GM18498 (cell line): ENCODE results near the gene POLL.

Experiments
- ATAC-seq: cut with Tn5 transposase; IDR thresholded peaks from one replicate; pipeline ENCODE4 v1.9.1; 2021; ENCODE audit warnings: mild to moderate bottlenecking, moderate library complexity; ENCODE audit not compliant: unreplicated experiment

Gene POLL

DNA sequence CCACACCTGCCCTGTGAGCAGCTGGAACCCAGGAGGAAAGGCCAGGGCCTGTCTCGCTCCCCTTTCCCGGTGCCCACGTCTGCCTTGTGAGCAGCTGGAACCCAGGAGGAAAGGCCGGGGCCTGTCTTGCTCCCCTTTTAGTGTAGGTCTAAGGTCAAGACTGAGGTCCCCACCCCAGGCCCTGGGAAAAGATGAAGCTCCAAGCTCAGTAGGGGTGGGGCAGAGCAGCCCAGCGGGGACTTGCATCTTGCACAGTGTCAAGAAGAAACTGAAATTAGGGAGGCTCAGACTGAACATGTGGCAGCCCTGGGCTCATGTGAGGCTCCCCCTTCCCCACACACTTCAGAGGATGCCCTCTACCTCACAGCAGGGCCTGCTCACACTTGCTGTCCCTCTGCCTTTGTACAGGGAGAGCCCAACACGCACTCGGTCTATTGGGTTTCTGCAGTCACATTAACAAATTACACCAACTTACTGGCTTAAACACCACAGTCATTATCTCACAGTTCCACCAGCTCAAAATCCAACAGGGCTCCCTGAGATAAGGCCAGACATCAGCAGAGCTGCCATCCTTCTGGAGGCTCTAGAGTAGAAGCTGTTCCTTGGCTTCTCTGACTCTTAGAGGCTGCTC is 12.4 kb downstream of the POLL start:
- no peak for ATAC-seq

DNA sequence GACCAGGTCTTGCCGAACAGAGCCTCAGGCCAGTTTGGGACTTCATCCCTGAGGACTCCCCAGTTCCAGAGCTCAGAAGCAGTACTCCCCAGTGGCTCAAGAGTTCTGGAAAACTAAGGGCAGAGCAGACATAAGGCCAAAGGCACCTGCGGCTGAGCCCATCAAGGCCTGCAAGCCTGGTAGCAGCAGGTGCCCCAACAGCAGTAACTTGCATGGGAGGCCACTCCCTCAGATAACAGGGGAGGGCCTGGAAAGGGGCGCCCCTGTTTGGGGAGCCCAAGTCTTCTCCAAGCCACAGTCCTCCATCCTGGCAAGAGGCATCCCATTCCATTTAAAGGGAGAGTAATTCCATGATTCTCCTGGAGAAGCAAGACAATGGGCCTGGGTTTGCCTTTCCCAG is 13.0 kb downstream of the POLL start:
- no peak for ATAC-seq

GRCh38 chr10:101573885-101574753 is 13.9 kb downstream of the POLL start:
- ATAC-seq = no peak

GRCh38 chr10:101572785-101573184 is 15.3 kb downstream of the POLL start:
- no peak for ATAC-seq

DNA sequence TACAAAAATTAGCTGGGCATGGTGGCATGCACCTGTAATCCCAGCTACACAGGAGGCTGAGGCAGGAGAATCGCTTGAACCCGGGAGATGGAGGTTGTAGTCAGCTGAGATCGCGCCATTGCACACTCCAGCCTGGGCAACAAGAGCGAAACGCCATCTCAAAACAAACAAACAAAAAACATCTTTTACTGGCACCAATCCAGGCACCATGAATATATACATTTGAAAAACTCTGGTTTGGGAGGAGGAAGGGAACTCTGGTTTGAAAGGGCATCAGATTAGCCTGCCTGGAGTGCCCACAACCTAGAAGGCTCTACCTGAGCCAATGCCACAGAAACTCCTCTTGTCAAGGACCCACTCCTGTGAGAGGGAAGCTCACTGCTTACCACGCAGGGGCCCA is 15.9 kb downstream of the POLL start:
- ATAC-seq = no peak

DNA sequence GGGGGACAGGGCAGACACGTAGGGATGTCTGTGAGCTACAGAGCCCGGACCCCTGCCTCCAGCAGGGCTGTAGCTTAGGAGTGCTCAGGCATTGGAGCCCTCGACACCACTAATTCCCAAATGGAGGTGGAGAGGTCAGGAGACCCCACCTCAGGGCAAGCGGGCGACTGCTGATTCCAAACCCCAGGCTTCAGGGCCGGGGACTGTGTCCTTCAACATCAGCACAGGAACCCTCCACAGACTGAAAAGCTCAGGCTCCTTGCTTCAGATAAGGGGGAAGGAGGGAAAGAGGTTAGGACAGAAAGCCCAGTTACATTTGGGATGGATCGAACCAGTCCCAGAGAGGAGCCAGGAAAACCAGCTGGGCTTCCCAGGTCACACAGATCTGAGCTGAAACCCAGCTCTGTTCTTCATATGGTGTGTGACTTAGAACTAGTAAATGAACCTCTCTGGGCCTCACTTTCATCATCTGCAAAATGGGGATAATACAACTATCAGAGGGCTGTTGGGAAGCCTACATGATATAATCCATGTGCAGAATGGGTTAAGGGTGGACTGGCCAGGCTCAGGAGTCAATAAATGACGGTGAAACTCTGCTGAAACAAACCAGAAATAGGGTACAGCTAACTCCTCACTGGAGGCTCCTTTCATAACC is 16.7 kb downstream of the POLL start:
- no peak for ATAC-seq

DNA sequence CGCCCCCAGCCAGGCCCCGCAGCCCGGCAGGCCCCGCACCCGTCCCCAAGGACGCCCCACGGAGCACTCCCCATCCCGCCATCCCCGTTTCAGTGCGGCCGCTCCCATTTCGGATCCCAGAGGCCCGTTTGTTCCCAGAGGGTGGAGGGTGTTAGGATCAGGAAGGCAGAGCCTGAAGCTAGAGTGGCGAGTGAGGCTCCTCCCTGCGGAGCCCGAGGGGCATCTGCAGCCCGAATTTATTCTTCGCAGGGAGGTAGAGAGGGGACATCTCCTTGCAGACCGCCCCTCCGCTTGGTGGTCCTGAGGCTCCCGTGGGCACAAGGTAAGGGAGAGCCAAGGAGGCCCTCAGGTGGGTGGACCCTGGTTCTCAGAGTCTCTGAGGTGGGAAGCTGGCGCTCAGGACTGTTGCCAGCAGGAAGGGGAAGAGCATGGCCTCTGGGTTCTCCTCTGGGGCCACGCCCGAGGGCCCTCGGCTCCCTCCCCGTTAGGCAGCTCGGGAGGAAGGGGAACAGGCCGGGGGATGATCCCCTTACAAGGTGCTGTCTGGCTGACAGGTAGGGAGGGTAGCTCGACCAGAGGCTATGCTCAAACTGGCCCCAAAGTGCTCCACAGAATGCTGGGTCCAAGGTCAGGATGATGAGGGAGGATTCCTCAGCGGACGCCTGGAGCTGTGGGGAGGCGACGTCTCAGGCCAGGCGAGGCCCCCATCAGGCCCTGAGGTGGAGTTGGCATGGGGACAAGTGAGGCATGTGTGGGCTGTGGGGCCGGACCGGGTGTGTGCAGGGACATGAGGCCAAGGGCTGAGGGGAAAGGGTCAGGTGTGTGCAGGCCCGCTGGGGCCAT is 17.4 kb downstream of the POLL start:
- ATAC-seq = peak; percentile 19

GRCh38 chr10:101569622-101570427 is 18.2 kb downstream of the POLL start:
- peak; percentile 77 for ATAC-seq

DNA sequence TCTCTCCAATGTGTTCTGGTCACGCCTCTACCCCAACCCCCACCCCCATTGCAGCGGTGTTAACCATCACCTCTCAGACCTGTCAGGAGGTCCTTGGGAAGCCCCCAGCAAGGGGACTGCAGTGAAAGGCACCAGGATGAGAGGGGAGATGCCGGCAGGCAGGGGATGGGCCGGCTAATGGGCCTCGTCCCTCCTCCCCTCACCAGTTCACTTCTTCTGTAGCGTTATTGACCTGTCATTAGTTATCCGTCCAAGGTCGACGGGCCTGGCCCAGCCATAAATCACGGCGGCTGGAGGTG is 18.8 kb downstream of the POLL start:
- no peak for ATAC-seq

GRCh38 chr10:101568054-101568745 is 19.9 kb downstream of the POLL start:
- no peak for ATAC-seq

DNA sequence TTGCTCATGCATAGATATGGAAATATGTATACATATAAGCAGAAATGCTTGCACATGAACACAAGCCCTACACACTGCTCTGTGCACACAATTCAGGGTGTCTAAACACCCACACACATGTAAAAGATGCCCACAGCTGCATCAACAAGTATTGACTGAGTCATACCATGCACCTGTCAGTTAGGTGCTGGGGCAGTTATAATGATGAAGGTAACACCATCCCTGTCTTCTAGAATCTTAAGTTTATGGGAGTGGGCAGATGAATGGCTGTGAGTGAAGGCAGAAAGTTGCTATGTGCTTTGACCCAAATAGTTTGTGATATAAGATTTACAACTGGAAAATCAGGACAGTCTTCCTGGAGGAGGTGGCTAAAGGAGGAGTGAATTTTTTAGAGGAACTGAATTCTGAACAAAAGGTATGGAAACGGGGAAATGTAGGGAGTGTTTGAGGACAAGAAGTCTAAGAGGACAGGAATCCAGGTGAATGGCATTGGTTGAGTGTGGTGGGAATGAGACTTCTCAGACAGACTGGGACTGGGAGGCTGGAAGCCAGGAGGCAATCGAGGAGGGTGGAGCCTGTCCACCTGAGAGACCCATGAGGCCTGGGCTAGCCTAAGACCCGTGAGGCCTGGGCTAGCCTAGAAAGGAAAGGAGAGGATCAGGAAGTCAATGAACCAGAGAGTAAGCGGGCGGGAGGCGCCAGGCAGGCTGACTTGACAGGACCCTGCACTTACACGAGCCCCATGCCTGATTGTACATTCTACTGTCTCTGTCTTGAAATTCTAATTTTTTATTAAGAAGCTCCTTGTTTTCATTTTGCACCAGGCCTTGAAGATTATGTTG is 20.7 kb downstream of the POLL start:
- no peak for ATAC-seq

- ATAC-seq = no peak
Observed at GRCh38 chr10:101566333-101567164, 21.5 kb downstream of the POLL start.

- no peak for ATAC-seq
Observed at GRCh38 chr10:101565936-101566332, 22.1 kb downstream of the POLL start.

GRCh38 chr10:101565370-101565900 is 22.6 kb downstream of the POLL start:
- no peak for ATAC-seq

- ATAC-seq = no peak
Observed at GRCh38 chr10:101564490-101564991, 23.5 kb downstream of the POLL start.

DNA sequence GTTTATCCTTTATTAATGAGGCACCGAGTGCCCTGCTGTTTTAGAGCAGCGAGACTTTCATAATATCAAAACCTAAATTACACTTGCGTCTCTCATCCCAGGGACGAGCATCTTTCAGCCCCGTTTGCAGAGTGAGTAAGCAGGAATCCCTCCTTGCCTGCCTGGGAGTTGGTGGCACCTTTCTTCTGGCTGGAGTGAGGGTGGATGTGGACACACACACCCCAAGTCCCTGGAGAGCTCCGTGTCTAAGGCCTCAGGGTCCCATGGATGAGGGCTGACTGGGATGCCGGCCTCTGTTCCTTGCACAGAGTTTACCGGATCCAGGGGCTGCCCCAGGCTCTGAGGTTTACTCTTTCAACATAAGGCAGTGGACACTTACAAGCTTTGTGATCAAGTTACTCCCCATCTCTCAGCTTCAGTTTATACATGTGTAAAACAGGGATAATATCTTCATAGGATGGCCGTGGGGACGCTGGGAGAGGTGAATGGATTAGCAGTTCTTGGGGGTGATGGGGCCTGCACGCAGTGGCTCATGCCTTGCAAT is 24.5 kb downstream of the POLL start:
- ATAC-seq = no peak

GRCh38 chr10:101563007-101563406 is 25.1 kb downstream of the POLL start:
- no peak for ATAC-seq
